NCI-H748 treated with DMSO at 0.1 percent for 48 hours (cell line): Measurements from ENCODE around the gene FFAR1.

ENCODE experiments used
- DNase-seq: peaks from one replicate; lab custom pipeline; 2025; lab: John Stamatoyannopoulos, UW

FFAR1 gene

GRCh38 chr19:35315883-35316282 is 31.8 kb upstream of the FFAR1 start:
- DNase-seq, result no peak

- no peak for DNase-seq
Measured at GRCh38 chr19:35316560-35316959, 31.1 kb upstream of the FFAR1 start.

- no peak for DNase-seq
Measured at GRCh38 chr19:35317464-35318043, 30.1 kb upstream of the FFAR1 start.

GRCh38 chr19:35318679-35319448 is 28.8 kb upstream of the FFAR1 start:
- DNase-seq, result no peak

- no peak for DNase-seq
Measured at GRCh38 chr19:35320065-35320713, 27.5 kb upstream of the FFAR1 start.

GRCh38 chr19:35321291-35321690 is 26.4 kb upstream of the FFAR1 start:
- no peak for DNase-seq

GRCh38 chr19:35322014-35322413 is 25.7 kb upstream of the FFAR1 start:
- DNase-seq, result no peak

GRCh38 chr19:35327642-35328041 is 20.1 kb upstream of the FFAR1 start:
- DNase-seq, result no peak

- no peak for DNase-seq
Measured at GRCh38 chr19:35328851-35329285, 18.8 kb upstream of the FFAR1 start, which contains the start of gene CD22. Gene CD22, plus strand, starts transcription at chr19:35329187. Its CDS starts 2,854 bp downstream, at chr19:35332041.

- no peak for DNase-seq
Measured at GRCh38 chr19:35329323-35329722, 18.4 kb upstream of the FFAR1 start.

GRCh38 chr19:35330475-35330874 is 17.2 kb upstream of the FFAR1 start:
- no peak for DNase-seq

- no peak for DNase-seq
Measured at GRCh38 chr19:35331551-35332214, 16.0 kb upstream of the FFAR1 start.

GRCh38 chr19:35332817-35333216 is 14.9 kb upstream of the FFAR1 start:
- DNase-seq, result no peak

- DNase-seq, result no peak
Measured at GRCh38 chr19:35334144-35334753, 13.5 kb upstream of the FFAR1 start.

- DNase-seq, result no peak
Measured at GRCh38 chr19:35336166-35336955, 11.3 kb upstream of the FFAR1 start.

GRCh38 chr19:35337097-35337983 is 10.4 kb upstream of the FFAR1 start:
- DNase-seq, result no peak

GRCh38 chr19:35337984-35338296 is 9.8 kb upstream of the FFAR1 start:
- DNase-seq, result no peak

- no peak for DNase-seq
Measured at GRCh38 chr19:35340431-35340830, 7.3 kb upstream of the FFAR1 start.

- no peak for DNase-seq
Measured at GRCh38 chr19:35341006-35341405, 6.7 kb upstream of the FFAR1 start.

- DNase-seq, result no peak
Measured at GRCh38 chr19:35341565-35342225, 6.0 kb upstream of the FFAR1 start.
